ENCODE measurements around the gene GLYAT.
"Not testable (repeated sequence)": the region's sequence is repeated elsewhere in the genome, so short reads cannot be mapped to it uniquely, and the experiment has no call there.

The GLYAT gene

GRCh38 chr11:58742981-58743880 is 11.5 kb upstream of the GLYAT start:
- no peak for DNase-seq

- DNase-seq = no peak
Observed at GRCh38 chr11:58742140-58742539, 10.4 kb upstream of the GLYAT start.

GRCh38 chr11:58741127-58741526 is 9.4 kb upstream of the GLYAT start:
- no peak for DNase-seq

- DNase-seq = no peak
Observed at GRCh38 chr11:58740447-58740846, 8.7 kb upstream of the GLYAT start.

GRCh38 chr11:58739725-58740430 is 8.1 kb upstream of the GLYAT start:
- peak; percentile 3 for DNase-seq

- DNase-seq = no peak
Observed at GRCh38 chr11:58734681-58735490, 3.1 kb upstream of the GLYAT start.

GRCh38 chr11:58730507-58731089 is 1.1 kb downstream of the GLYAT start:
- no peak for DNase-seq

GRCh38 chr11:58727415-58727797 is 4.3 kb downstream of the GLYAT start:
- DNase-seq = no peak

GRCh38 chr11:58726737-58727414 is 4.9 kb downstream of the GLYAT start:
- DNase-seq = no peak

GRCh38 chr11:58719406-58720117 is 12.2 kb downstream of the GLYAT start:
- no peak for DNase-seq

- DNase-seq = no peak
Observed at GRCh38 chr11:58712531-58712930, 19.2 kb downstream of the GLYAT start.

GRCh38 chr11:58711832-58712231 is 19.9 kb downstream of the GLYAT start:
- DNase-seq = no peak

- no peak for DNase-seq
Observed at GRCh38 chr11:58707767-58708166, 24.0 kb downstream of the GLYAT start.

- not testable (repeated sequence) for DNase-seq
Observed at GRCh38 chr11:58696825-58697224, 34.9 kb downstream of the GLYAT start.

- DNase-seq = no peak
Observed at GRCh38 chr11:58693026-58693425, 38.7 kb downstream of the GLYAT start.

- no peak for DNase-seq
Observed at GRCh38 chr11:58691675-58692074, 40.1 kb downstream of the GLYAT start.

- peak; percentile 22 for DNase-seq
Observed at GRCh38 chr11:58688789-58689503, 42.8 kb downstream of the GLYAT start.

GRCh38 chr11:58685973-58686722 is 45.6 kb downstream of the GLYAT start:
- DNase-seq = no peak

GRCh38 chr11:58682660-58683059 is 49.1 kb downstream of the GLYAT start:
- DNase-seq = not testable (repeated sequence)

GRCh38 chr11:58677536-58677935 is 54.2 kb downstream of the GLYAT start:
- not testable (repeated sequence) for DNase-seq

Data from fibroblast of skin of abdomen (primary cell).